Measurements from ENCODE around the gene SUSD4. TPM values are rescaled to one million over a fixed set of nuclear protein-coding genes. Genes with fewer than 3 reads are reported as not detected.

SUSD4 gene
- total and polyA plus RNA-seq, 2 of the 8 experiments (the other 6 are each of a cell fraction or from before 2014, with no cell fraction given) = 3.9 to 5.2 TPM

- TF ChIP-seq CHD7 (IDR thresholded peaks at IDR 0.05; ENCODE audit: insufficient replicate concordance, low read length) (no peak), GTF2F1 (IDR thresholded peaks at IDR 0.05; ENCODE audit: borderline replicate concordance, low read depth, low read length) (no peak), CHD1 (IDR thresholded peaks at IDR 0.05; ENCODE audit: low read depth, low read length) (no peak), SP1 (IDR thresholded peaks at IDR 0.05; ENCODE audit: low read depth, low read length) (no peak), SIX5 (IDR thresholded peaks at IDR 0.05; ENCODE audit: low read depth, low read length) (no peak)
- TF ChIP-seq, protein P1, sequence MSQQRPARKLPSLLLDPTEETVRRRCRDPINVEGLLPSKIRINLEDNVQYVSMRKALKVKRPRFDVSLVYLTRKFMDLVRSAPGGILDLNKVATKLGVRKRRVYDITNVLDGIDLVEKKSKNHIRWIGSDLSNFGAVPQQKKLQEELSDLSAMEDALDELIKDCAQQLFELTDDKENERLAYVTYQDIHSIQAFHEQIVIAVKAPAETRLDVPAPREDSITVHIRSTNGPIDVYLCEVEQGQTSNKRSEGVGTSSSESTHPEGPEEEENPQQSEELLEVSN (IDR thresholded peaks at IDR 0.05) = no peak
Observed at GRCh38 chr1:223222377-223222776, 141.6 kb downstream of the SUSD4 start (continued).

Measured in H1 (cell line).